Measurements from ENCODE around the gene CEP57.
A peak's percentile ranks its signal among the peaks of the same experiment; 100 is the strongest.

The CEP57 gene

DNA sequence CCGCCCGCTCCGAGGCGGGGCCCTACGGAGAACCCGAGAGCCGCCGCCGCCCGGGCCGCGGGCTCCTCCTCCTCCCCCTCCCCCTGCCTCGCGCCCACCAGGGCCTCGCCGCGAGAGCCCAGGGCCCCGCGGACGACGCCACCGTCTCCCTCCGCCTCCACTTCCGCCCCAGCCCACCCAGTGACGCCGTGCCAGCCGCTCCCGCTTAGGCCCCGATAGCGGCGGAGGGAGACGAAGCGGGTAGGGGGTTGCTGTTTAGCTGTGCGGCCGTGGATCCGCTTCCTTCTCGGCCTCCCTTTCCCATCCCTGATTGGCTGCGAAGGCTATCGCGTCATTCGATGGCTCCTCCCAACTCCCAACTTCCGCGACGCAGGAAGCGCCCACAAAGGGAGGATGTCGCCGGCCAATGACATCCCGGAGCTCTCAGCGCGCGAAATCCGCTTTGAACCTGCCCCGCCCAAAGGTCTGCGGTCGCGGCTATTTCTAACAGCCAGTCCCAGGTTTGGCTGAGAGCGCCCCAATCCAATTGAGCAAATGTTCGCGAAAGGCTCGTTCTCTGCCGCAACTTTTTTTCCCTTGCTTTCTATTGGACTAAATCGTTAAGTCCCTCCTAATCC is 684 bp upstream of the CEP57 start, which contains the start of gene FAM76B:
Gene FAM76B, minus strand, starts transcription at position 277 of the 617 bp plus-strand sequence. CDS start 304 bp downstream, outside the sequence.
- DNase-seq (ENCODE audit: low read depth): peak; percentile 99
- peak within 1 kb of the TSS; percentile 97 for H3K4me3 ChIP-seq (ENCODE audit: low read length)
- TF ChIP-seq, protein P1, sequence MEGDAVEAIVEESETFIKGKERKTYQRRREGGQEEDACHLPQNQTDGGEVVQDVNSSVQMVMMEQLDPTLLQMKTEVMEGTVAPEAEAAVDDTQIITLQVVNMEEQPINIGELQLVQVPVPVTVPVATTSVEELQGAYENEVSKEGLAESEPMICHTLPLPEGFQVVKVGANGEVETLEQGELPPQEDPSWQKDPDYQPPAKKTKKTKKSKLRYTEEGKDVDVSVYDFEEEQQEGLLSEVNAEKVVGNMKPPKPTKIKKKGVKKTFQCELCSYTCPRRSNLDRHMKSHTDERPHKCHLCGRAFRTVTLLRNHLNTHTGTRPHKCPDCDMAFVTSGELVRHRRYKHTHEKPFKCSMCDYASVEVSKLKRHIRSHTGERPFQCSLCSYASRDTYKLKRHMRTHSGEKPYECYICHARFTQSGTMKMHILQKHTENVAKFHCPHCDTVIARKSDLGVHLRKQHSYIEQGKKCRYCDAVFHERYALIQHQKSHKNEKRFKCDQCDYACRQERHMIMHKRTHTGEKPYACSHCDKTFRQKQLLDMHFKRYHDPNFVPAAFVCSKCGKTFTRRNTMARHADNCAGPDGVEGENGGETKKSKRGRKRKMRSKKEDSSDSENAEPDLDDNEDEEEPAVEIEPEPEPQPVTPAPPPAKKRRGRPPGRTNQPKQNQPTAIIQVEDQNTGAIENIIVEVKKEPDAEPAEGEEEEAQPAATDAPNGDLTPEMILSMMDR (IDR thresholded peaks at IDR 0.05; ENCODE audit: insufficient read depth, low read depth, low read length, missing control alignments): no peak

DNA sequence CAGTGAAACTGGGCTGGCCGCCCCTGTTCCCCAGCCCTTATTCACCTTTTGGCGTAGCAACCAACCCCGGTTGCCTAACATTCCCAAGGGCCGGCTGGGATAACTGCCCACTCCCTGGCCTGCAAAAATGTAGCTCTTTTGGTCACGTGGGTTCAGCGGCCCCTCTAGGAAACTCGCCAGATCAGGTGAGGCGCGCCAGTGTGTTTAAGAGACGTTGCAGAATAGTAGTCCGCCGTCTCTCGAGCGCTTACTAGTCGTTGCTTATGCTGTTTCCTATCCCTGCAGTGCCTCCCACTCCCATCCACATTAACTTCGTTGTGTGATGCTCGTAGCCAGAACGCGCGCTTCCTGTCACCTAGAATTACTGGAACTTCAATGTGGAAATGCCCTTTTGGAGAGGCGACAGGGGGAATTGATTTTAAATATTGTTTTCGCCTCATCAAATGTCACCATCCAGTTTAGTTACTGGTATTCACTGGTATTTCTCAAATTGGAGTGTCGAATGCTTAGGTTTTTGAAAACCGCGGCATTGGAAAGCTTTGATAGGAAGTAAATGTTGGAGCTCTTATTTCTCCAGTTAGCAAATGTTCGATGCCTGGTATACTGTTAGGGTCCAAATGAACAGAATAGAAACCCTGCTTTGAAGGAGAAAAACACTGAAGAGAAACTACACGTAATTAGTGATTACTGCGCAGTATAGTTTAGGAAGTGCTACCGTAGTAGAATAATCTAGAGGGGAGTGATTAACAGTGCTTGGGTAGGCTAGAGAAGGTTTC is 823 bp downstream of the CEP57 start:
- peak; percentile 75 for DNase-seq (ENCODE audit: low read depth)
- TF ChIP-seq, protein P1 (IDR thresholded peaks at IDR 0.05; ENCODE audit: insufficient read depth, low read depth, low read length, missing control alignments): no peak
- peak overlapping the region; percentile 97 for H3K4me3 ChIP-seq (ENCODE audit: low read length)

- TF ChIP-seq, protein P1 (IDR thresholded peaks at IDR 0.05; ENCODE audit: insufficient read depth, low read depth, low read length, missing control alignments): no peak
- peak overlapping the region; percentile 97 for H3K4me3 ChIP-seq (ENCODE audit: low read length)
- DNase-seq (ENCODE audit: low read depth): no peak
These were observed 1.4 kb downstream of the CEP57 start for GRCh38 chr11:95791709-95792033.

- TF ChIP-seq, protein P1 (IDR thresholded peaks at IDR 0.05; ENCODE audit: insufficient read depth, low read depth, low read length, missing control alignments): no peak
- no peak for DNase-seq (ENCODE audit: low read depth)
- no peak overlapping the region for H3K4me3 ChIP-seq (ENCODE audit: low read length)
These were observed 1.9 kb downstream of the CEP57 start for GRCh38 chr11:95792200-95792599.

- H3K4me3 ChIP-seq (ENCODE audit: low read length): no peak overlapping the region
- TF ChIP-seq, protein P1 (IDR thresholded peaks at IDR 0.05; ENCODE audit: insufficient read depth, low read depth, low read length, missing control alignments): no peak
- DNase-seq (ENCODE audit: low read depth): no peak
These were observed 2.4 kb downstream of the CEP57 start for GRCh38 chr11:95792700-95793099.

DNA sequence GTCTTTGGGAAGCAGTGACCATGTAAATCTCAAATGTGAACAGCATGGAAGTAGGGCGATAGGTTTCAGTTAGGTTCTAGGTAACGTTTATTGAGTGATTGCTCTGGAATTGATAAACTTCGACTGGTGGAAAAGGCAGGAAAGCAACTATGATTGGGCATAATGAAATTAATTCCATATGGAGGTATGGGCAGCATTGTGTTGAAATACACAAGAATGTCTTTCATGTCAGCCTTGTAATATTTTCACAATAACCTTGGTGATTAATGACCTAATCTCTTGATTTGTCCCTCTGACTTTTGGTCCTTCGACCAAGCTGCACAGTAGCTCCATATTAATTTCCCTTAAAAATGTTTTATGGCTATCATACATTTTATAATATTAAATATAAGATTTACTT is 2.8 kb downstream of the CEP57 start:
- DNase-seq (ENCODE audit: low read depth): no peak
- TF ChIP-seq, protein P1 (IDR thresholded peaks at IDR 0.05; ENCODE audit: insufficient read depth, low read depth, low read length, missing control alignments): no peak
- H3K4me3 ChIP-seq (ENCODE audit: low read length): no peak overlapping the region

Data from epithelial cell of esophagus (primary cell).